ENCODE data around the gene PLD4.

PLD4 gene

GRCh38 chr14:104927432-104927816 is 2.7 kb downstream of the PLD4 start:
- no peak for TF ChIP-seq SPI1 (IDR thresholded peaks at IDR 0.05; ENCODE audit: low read depth, low read length)
- no peak for TF ChIP-seq PAX5 (IDR thresholded peaks at IDR 0.05; ENCODE audit: insufficient read depth, low read length, severe bottlenecking)
- TF ChIP-seq POU2F2 (IDR thresholded peaks at IDR 0.05; ENCODE audit: low read depth, low read length): no peak
- TF ChIP-seq TAF1 (IDR thresholded peaks at IDR 0.05; ENCODE audit: low read depth, low read length): no peak
- TF ChIP-seq POLR2A (IDR thresholded peaks at IDR 0.05; ENCODE audit: low read depth, low read length): no peak
- no peak for TF ChIP-seq POLR2AphosphoS5 (IDR thresholded peaks at IDR 0.05; ENCODE audit: low read depth, low read length)
- FAIRE-seq (no peak), DNase-seq (ENCODE audit: insufficient read length, low spot score) (no peak)

GRCh38 chr14:104927901-104928300 is 3.2 kb downstream of the PLD4 start:
- no peak for FAIRE-seq
- TF ChIP-seq POLR2AphosphoS5 (IDR thresholded peaks at IDR 0.05; ENCODE audit: low read depth, low read length): no peak
- no peak for TF ChIP-seq SPI1 (IDR thresholded peaks at IDR 0.05; ENCODE audit: low read depth, low read length)

GRCh38 chr14:104928391-104929133 is 3.9 kb downstream of the PLD4 start:
- no peak for TF ChIP-seq TAF1 (IDR thresholded peaks at IDR 0.05; ENCODE audit: low read depth, low read length)
- no peak for TF ChIP-seq POU2F2 (IDR thresholded peaks at IDR 0.05; ENCODE audit: low read depth, low read length)
- DNase-seq (ENCODE audit: insufficient read length, low spot score): no peak
- no peak for FAIRE-seq

More at GRCh38 chr14:104927901-104928300, 3.2 kb downstream of the PLD4 start:
- no peak for DNase-seq (ENCODE audit: insufficient read length, low spot score)

- FAIRE-seq (no peak), DNase-seq (ENCODE audit: insufficient read length, low spot score) (no peak)
- TF ChIP-seq POLR2AphosphoS5 (IDR thresholded peaks at IDR 0.05; ENCODE audit: low read depth, low read length): no peak
- TF ChIP-seq POLR2A (IDR thresholded peaks at IDR 0.05; ENCODE audit: low read depth, low read length): no peak
- no peak for TF ChIP-seq SPI1 (IDR thresholded peaks at IDR 0.05; ENCODE audit: low read depth, low read length)
- TF ChIP-seq POU2F2 (IDR thresholded peaks at IDR 0.05; ENCODE audit: low read depth, low read length): no peak
- no peak for TF ChIP-seq PAX5 (IDR thresholded peaks at IDR 0.05; ENCODE audit: insufficient read depth, low read length, severe bottlenecking)
- TF ChIP-seq TAF1 (IDR thresholded peaks at IDR 0.05; ENCODE audit: low read depth, low read length): no peak
Observed at GRCh38 chr14:104929268-104930230, 4.9 kb downstream of the PLD4 start.

- DNase-seq (ENCODE audit: insufficient read length, low spot score) (no peak), FAIRE-seq (no peak)
- TF ChIP-seq POLR2A (IDR thresholded peaks at IDR 0.05; ENCODE audit: low read depth, low read length): no peak
- no peak for TF ChIP-seq POLR2AphosphoS5 (IDR thresholded peaks at IDR 0.05; ENCODE audit: low read depth, low read length)
- TF ChIP-seq TAF1 (IDR thresholded peaks at IDR 0.05; ENCODE audit: low read depth, low read length): no peak
- TF ChIP-seq POU2F2 (IDR thresholded peaks at IDR 0.05; ENCODE audit: low read depth, low read length): no peak
- TF ChIP-seq SPI1 (IDR thresholded peaks at IDR 0.05; ENCODE audit: low read depth, low read length): no peak
Observed at GRCh38 chr14:104930526-104931303, 6.0 kb downstream of the PLD4 start.

- no peak for FAIRE-seq
- no peak for DNase-seq (ENCODE audit: insufficient read length, low spot score)
- TF ChIP-seq POU2F2 (IDR thresholded peaks at IDR 0.05; ENCODE audit: low read depth, low read length): no peak
- TF ChIP-seq TAF1 (IDR thresholded peaks at IDR 0.05; ENCODE audit: low read depth, low read length): no peak
- TF ChIP-seq POLR2AphosphoS5 (IDR thresholded peaks at IDR 0.05; ENCODE audit: low read depth, low read length): no peak
- no peak for TF ChIP-seq SPI1 (IDR thresholded peaks at IDR 0.05; ENCODE audit: low read depth, low read length)
- TF ChIP-seq POLR2A (IDR thresholded peaks at IDR 0.05; ENCODE audit: low read depth, low read length): no peak
- TF ChIP-seq PAX5 (IDR thresholded peaks at IDR 0.05; ENCODE audit: insufficient read depth, low read length, severe bottlenecking): no peak
Observed at GRCh38 chr14:104931304-104931770, 6.7 kb downstream of the PLD4 start.

GRCh38 chr14:104931771-104932675 is 7.3 kb downstream of the PLD4 start:
- DNase-seq (ENCODE audit: insufficient read length, low spot score) (no peak), FAIRE-seq (no peak)
- TF ChIP-seq PAX5 (IDR thresholded peaks at IDR 0.05; ENCODE audit: insufficient read depth, low read length, severe bottlenecking) (no peak), POU2F2 (IDR thresholded peaks at IDR 0.05; ENCODE audit: low read depth, low read length) (no peak), TAF1 (IDR thresholded peaks at IDR 0.05; ENCODE audit: low read depth, low read length) (no peak), SPI1 (IDR thresholded peaks at IDR 0.05; ENCODE audit: low read depth, low read length) (no peak), POLR2AphosphoS5 (IDR thresholded peaks at IDR 0.05; ENCODE audit: low read depth, low read length) (no peak), POLR2A (IDR thresholded peaks at IDR 0.05; ENCODE audit: low read depth, low read length) (no peak)

Data from GM12891 (cell line).